GM23248 (cell line): ENCODE measurements around the gene L3MBTL4. TPM values are rescaled to one million over a fixed set of nuclear protein-coding genes. Genes with fewer than 3 reads are reported as not detected.

Source experiments
- DNase-seq: peaks from one replicate; pipeline ENCODE4 v3.0.0-alpha.2; 2015
- H2AFZ ChIP-seq: fragments of 200-600 bp; sonication (generic); 2 replicates; pipeline ENCODE4 v1.6.1; 2016; ENCODE audit warnings: antibody characterized with exemption
- H3F3A ChIP-seq: fragments of 200-600 bp; sonication (generic); 2 replicates; pipeline ENCODE4 v1.6.1; 2016; ENCODE audit warnings: mild to moderate bottlenecking, antibody characterized with exemption, mixed run types; ENCODE audit not compliant: insufficient read depth
- H3K27ac ChIP-seq: fragments of 200-600 bp; sonication (generic); 2 replicates; pipeline ENCODE4 v1.5.1; 2016; ENCODE audit warnings: mild to moderate bottlenecking
- H3K27me3 ChIP-seq: fragments of 200-600 bp; sonication (generic); replicated peaks from 2 replicates; pipeline ENCODE4 v1.6.1; 2016; ENCODE audit warnings: mild to moderate bottlenecking; ENCODE audit not compliant: insufficient read depth
- H3K36me3 ChIP-seq: fragments of 200-600 bp; sonication (generic); 2 replicates; pipeline ENCODE4 v1.6.1; 2016; ENCODE audit warnings: low read depth, mild to moderate bottlenecking
- H3K4me1 ChIP-seq: fragments of 200-600 bp; sonication (generic); 2 replicates; pipeline ENCODE4 v1.6.1; 2016; ENCODE audit warnings: mild to moderate bottlenecking; ENCODE audit not compliant: insufficient read depth
- H3K4me2 ChIP-seq: fragments of 200-600 bp; sonication (generic); one replicate; pipeline ENCODE4 v1.6.1; 2016; ENCODE audit warnings: mild to moderate bottlenecking; ENCODE audit not compliant: unreplicated experiment
- H3K4me3 ChIP-seq: fragments of 200-600 bp; sonication (generic); 2 replicates; pipeline ENCODE4 v1.5.1; 2016; ENCODE audit warnings: mild to moderate bottlenecking
- H3K79me2 ChIP-seq: fragments of 200-600 bp; sonication (generic); 2 replicates; pipeline ENCODE4 v1.6.1; 2016; ENCODE audit warnings: mild to moderate bottlenecking; ENCODE audit not compliant: insufficient read depth
- H3K9ac ChIP-seq: fragments of 200-600 bp; sonication (generic); 2 replicates; pipeline ENCODE4 v1.6.1; 2016; ENCODE audit warnings: mild to moderate bottlenecking
- H3K9me2 ChIP-seq: fragments of 200-600 bp; sonication (generic); 2 replicates; pipeline ENCODE4 v1.6.1; 2016; ENCODE audit warnings: mixed run types, mild to moderate bottlenecking, moderate library complexity; ENCODE audit not compliant: insufficient read depth
- H3K9me3 ChIP-seq: fragments of 200-600 bp; sonication (generic); one replicate; pipeline ENCODE4 v1.6.1; 2017; ENCODE audit warnings: low read depth
- H4K20me1 ChIP-seq: fragments of 200-600 bp; sonication (generic); 2 replicates; pipeline ENCODE4 v1.6.0; 2016; ENCODE audit not compliant: insufficient read depth
- EZH2 ChIP-seq: fragments of 200-600 bp; sonication (generic); IDR thresholded peaks from 2 replicates; pipeline ENCODE4 v1.6.1; 2018; ENCODE audit warnings: antibody characterized with exemption, mild to moderate bottlenecking; ENCODE audit not compliant: insufficient read depth, poor library complexity, severe bottlenecking
- EZH2phosphoT487 ChIP-seq: fragments of 200-600 bp; sonication (generic); IDR thresholded peaks from 2 replicates; pipeline ENCODE4 v1.6.1; 2018; ENCODE audit warnings: antibody characterized with exemption, moderate library complexity, mild to moderate bottlenecking, low read depth; ENCODE audit not compliant: insufficient read depth
- WGBS, 2 experiments: methylation state at CpG; one replicate each; pipeline ENCODE4 v1.1.6; 2015 to 2017; ENCODE audit warnings: low lambda C conversion rate in 2 of 2, low coverage in 1 of 2; ENCODE audit errors: missing lambda C conversion rate in 2 of 2; 5-methylcytosine and 5-hydroxymethylcytosine counted together
- in situ Hi-C: fragments of 300-500 bp; cut with MboI; formaldehyde crosslinking; loops from 2 replicates; pipeline ENCODE4 v1.15.0; 2020
- polyA plus RNA-seq: library from polyadenylated mRNA; unstranded; fragments of >200 nt; fragmentation: Nextera tagmentation; extraction: Ambion mirVana; gene quantifications from 2 replicates; pipeline ENCODE4 v1.2.1, GENCODE V29; 2016
- total RNA-seq: library from RNA; depleted of rRNA; stranded (reverse); fragments of >200 nt; shearing (Covaris generic); gene quantifications from 2 replicates; pipeline ENCODE4 v1.2.3, GENCODE V29; 2014

L3MBTL4 gene
- total and polyA plus RNA-seq, 2 experiments from 2014 or later = not detected

DNA sequence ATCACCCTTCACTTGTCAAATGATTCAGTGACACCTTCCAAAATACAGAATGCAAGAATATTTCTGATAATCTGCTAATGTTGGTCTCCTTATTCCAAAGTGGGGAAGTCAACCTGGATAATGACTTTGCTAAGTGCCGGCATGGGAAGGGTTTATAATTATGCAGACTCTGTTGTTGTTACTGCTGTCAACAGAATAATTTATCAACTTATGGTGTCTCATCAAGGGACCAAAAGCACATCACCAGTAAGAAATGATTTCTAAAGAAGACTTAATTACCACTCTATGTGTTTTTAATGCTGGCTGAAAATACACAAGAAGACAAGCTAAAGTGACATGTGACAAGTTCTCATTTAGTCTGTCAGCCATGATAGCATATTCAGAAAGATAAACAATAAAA, 403.8 kb downstream of the L3MBTL4 start:
- no peak overlapping the region for H3K9ac ChIP-seq
- no peaks in the 10 kb centered on the region for H3K9me2 ChIP-seq
- peaks cover 7% of the 10 kb centered on the region; the same call in 1 of the 2 replicates for H3K4me1 ChIP-seq
- no peak overlapping the region for H3K4me2 ChIP-seq
- H2AFZ ChIP-seq = no peak overlapping the region
- TF ChIP-seq EZH2phosphoT487 (no peak), EZH2 (no peak)
- WGBS, 2 experiments = 97 to 100% methylated on average over 1 of the region's 1 CpG
- no peaks in the 10 kb centered on the region for H3F3A ChIP-seq
- no peaks in the 10 kb centered on the region for H3K27me3 ChIP-seq
- in situ Hi-C loops = no loop called here
- no peaks in the 10 kb centered on the region for H4K20me1 ChIP-seq
- no peak overlapping the region for H3K4me3 ChIP-seq
- DNase-seq = no peak
- H3K9me3 ChIP-seq = no peaks in the 10 kb centered on the region
- H3K79me2 ChIP-seq = no peaks in the 10 kb centered on the region
- H3K36me3 ChIP-seq = no peaks in the 10 kb centered on the region
- no peak overlapping the region for H3K27ac ChIP-seq

DNA sequence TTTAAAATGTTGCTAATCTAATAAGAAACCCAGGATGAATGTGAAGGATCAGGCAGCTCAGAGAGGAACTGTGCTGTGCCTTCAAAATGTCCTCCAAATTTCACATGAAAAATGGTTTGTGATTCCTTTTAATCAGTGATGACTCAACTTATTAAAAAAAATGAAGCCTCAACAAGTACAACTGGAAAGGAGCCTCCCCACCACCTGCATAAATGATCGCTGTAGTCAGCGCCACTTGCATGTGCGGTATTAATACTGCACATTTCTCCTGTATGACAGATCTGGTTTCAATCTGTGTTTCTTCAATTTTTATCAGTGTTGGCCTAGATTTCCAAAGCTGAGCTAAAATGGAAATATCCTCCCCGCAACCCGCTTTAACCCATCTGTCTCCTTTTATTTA, 404.4 kb downstream of the L3MBTL4 start:
- WGBS, 2 experiments = 96% methylated on average over 5 of the region's 5 CpGs
- peaks cover 7% of the 10 kb centered on the region; the same call in 1 of the 2 replicates for H3K4me1 ChIP-seq
- no peaks in the 10 kb centered on the region for H3K9me2 ChIP-seq
- in situ Hi-C loops = no loop called here
- no peak for DNase-seq
- H3K9me3 ChIP-seq = no peaks in the 10 kb centered on the region
- no peaks in the 10 kb centered on the region for H3K27me3 ChIP-seq
- no peak overlapping the region for H3K9ac ChIP-seq
- no peak overlapping the region for H2AFZ ChIP-seq
- H4K20me1 ChIP-seq = no peaks in the 10 kb centered on the region
- H3F3A ChIP-seq = no peaks in the 10 kb centered on the region
- H3K79me2 ChIP-seq = no peaks in the 10 kb centered on the region
- no peak for TF ChIP-seq EZH2
- no peak for TF ChIP-seq EZH2phosphoT487
- no peak overlapping the region for H3K27ac ChIP-seq
- no peak overlapping the region for H3K4me2 ChIP-seq
- H3K4me3 ChIP-seq = no peak overlapping the region
- H3K36me3 ChIP-seq = no peaks in the 10 kb centered on the region

DNA sequence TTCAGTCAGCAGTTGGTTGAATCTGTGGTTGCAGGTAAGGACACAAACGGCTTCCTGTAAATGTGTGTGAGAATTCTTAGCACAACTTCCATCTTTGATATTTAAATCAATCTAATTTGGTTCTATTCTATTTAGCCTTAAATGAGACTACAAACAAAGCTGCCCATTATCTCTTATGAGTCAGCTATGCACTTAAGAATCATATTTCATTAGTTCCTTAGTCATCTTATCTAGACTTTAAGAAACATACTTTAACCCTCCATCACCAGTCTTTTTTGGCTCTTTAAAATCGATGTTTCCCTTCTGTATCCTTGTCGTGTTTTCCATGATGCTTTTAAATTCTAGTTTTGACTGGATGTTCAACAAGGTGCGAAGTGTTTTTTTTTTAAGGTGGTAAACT, 405.0 kb downstream of the L3MBTL4 start:
- Histone ChIP-seq H3K9me3 (no peaks in the 10 kb centered on the region), H3K27me3 (no peaks in the 10 kb centered on the region), H3K9me2 (no peaks in the 10 kb centered on the region), H3K4me3 (no peak overlapping the region), H3F3A (no peaks in the 10 kb centered on the region), H4K20me1 (no peaks in the 10 kb centered on the region), H3K4me1 (peaks cover 7% of the 10 kb centered on the region; the same call in 1 of the 2 replicates), H3K9ac (no peak overlapping the region), H2AFZ (no peak overlapping the region), H3K27ac (no peak overlapping the region), H3K4me2 (no peak overlapping the region), H3K36me3 (no peaks in the 10 kb centered on the region), H3K79me2 (no peaks in the 10 kb centered on the region)
- in situ Hi-C loops = no loop called here
- TF ChIP-seq EZH2phosphoT487 (no peak), EZH2 (no peak)
- DNase-seq = peak; percentile 47
- WGBS, 2 experiments = 75 to 77% methylated on average over 4 of the region's 4 CpGs

DNA sequence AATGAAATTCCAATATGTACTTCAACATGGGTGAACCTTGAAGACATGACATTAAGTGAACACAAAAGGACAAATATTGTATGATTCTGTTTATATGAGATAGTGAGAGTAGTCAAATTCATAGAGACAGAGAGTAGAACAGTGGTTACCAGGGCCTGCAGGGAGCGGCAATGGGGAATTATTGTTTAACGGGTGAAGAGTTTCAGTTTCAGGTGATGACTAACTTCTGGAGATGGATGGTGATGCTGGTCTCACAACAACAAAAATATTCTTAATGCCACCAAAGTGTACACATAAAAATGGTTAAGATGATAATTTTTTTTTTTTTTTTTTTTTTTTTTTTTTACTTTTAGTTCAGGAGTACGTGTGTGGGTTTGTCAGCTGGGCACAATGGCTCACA, 410.0 kb downstream of the L3MBTL4 start:
- Histone ChIP-seq H4K20me1 (no peaks in the 10 kb centered on the region), H3K4me1 (peaks cover 2% of the 10 kb centered on the region; the same call in 1 of the 2 replicates), H3K4me3 (no peak overlapping the region), H3K4me2 (no peak overlapping the region), H3K9ac (no peak overlapping the region), H3F3A (no peaks in the 10 kb centered on the region), H3K27ac (no peak overlapping the region), H2AFZ (no peak overlapping the region), H3K36me3 (no peaks in the 10 kb centered on the region), H3K9me3 (no peaks in the 10 kb centered on the region), H3K79me2 (no peaks in the 10 kb centered on the region), H3K9me2 (no peaks in the 10 kb centered on the region), H3K27me3 (no peaks in the 10 kb centered on the region; the same call in 1 of the 2 replicates)
- in situ Hi-C loops = no loop called here
- no peak for DNase-seq
- WGBS, 2 experiments = 84 to 91% methylated on average over 3 of the region's 3 CpGs
- TF ChIP-seq EZH2 = no peak
- no peak for TF ChIP-seq EZH2phosphoT487

DNA sequence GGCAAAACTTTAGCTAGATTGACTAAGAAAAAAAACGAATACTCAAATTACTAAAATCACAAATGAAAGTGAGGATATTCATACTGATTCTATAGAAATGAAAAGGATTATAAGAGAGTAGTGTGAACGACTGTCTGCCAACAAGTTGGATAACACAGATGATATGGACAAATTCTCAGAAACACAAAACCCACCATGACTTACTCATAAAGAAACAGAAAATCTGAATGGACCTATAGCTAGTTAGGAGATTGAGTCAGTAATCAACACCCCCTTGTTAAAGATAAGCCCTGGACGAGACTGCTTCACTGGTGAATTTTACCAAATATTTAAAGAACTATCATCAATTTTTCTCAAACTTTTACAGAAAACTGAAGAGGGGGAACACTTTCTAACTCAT, 410.6 kb downstream of the L3MBTL4 start:
- no peaks in the 10 kb centered on the region for H4K20me1 ChIP-seq
- no peak overlapping the region for H3K4me3 ChIP-seq
- H3K9ac ChIP-seq = no peak overlapping the region
- H3K9me2 ChIP-seq = no peaks in the 10 kb centered on the region
- H3K27ac ChIP-seq = no peak overlapping the region
- no peaks in the 10 kb centered on the region for H3K79me2 ChIP-seq
- H3K4me1 ChIP-seq = no peaks in the 10 kb centered on the region
- no peak for DNase-seq
- in situ Hi-C loops = no loop called here
- WGBS, 2 experiments = 42 to 58% methylated on average over 3 of the region's 3 CpGs
- no peak for TF ChIP-seq EZH2phosphoT487
- no peaks in the 10 kb centered on the region for H3F3A ChIP-seq
- H2AFZ ChIP-seq = no peak overlapping the region
- no peaks in the 10 kb centered on the region for H3K36me3 ChIP-seq
- no peaks in the 10 kb centered on the region; the same call in 1 of the 2 replicates for H3K27me3 ChIP-seq
- no peaks in the 10 kb centered on the region for H3K9me3 ChIP-seq
- no peak overlapping the region for H3K4me2 ChIP-seq
